ENCODE results near the gene MIS12. TPM values are rescaled to one million over a fixed set of nuclear protein-coding genes. Genes with fewer than 3 reads are reported as not detected.

Gene MIS12
- total and polyA plus RNA-seq, 2 donors, result 31.2 to 46.5 TPM

DNA sequence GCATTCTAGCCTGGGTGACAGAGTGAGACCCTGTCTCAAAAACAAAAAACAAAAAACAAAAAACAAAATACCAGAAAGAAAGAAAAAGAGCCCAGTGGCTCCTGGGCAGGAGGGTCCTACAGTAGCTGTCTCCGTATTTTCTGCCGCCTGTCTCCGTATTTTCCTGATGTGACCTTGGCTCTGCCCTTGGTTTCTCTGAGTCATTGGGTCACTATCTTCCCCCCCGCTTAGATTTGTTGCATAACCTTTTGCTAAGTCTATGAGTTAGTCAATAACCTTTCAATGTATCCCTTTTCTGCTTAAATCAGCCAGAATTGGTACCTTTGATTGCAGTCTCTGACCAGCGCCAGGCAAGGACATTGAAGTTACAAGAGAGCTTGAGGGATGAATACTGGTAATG is 36.9 kb downstream of the MIS12 start:
- peaks cover 2 to 11% of the 10 kb centered on the region in 2 donors for H3K36me3 ChIP-seq (ENCODE audit: control insufficient read depth in 2 of 2, insufficient read depth in 2 of 2, low read length in 1 of 2)
- DNase-seq (ENCODE audit: low read depth in 6 of 9, low spot score in 9 of 9), result no peak
- H3K27ac ChIP-seq (ENCODE audit: low read depth in 1 of 2, low read length in 1 of 2), result no peak overlapping the region
- H3K9me3 ChIP-seq (ENCODE audit: control insufficient read depth in 2 of 2, insufficient read depth in 1 of 2, low read length in 1 of 2), result no peaks in the 10 kb centered on the region
- 97% methylated on average over 5 of the region's 5 CpGs for WGBS
- no peak overlapping the region for H3K4me3 ChIP-seq (ENCODE audit: low read length in 2 of 2)
- no peaks in the 10 kb centered on the region for H3K4me1 ChIP-seq (ENCODE audit: control insufficient read depth in 2 of 2, insufficient read depth in 2 of 2, low read length in 2 of 2)
- no peaks in the 10 kb centered on the region for H3K27me3 ChIP-seq (ENCODE audit: control insufficient read depth in 2 of 2, insufficient read depth in 1 of 2, low read length in 1 of 2)

- Histone ChIP-seq H3K9me3 (ENCODE audit: control insufficient read depth in 2 of 2, insufficient read depth in 1 of 2, low read length in 1 of 2) (no peaks in the 10 kb centered on the region), H3K4me1 (ENCODE audit: control insufficient read depth in 2 of 2, insufficient read depth in 2 of 2, low read length in 2 of 2) (no peaks in the 10 kb centered on the region), H3K36me3 (ENCODE audit: control insufficient read depth in 2 of 2, insufficient read depth in 2 of 2, low read length in 1 of 2) (peaks cover 2 to 14% of the 10 kb centered on the region in 2 donors), H3K27me3 (ENCODE audit: control insufficient read depth in 2 of 2, insufficient read depth in 1 of 2, low read length in 1 of 2) (no peaks in the 10 kb centered on the region), H3K27ac (ENCODE audit: low read depth in 1 of 2, low read length in 1 of 2) (no peak overlapping the region), H3K4me3 (ENCODE audit: low read length in 2 of 2) (no peak overlapping the region)
- WGBS, result 60% methylated on average over 14 of the region's 14 CpGs
- DNase-seq (ENCODE audit: low read depth in 6 of 9, low spot score in 9 of 9), result peak in 1 of 9 donors; percentile 4
These were observed 40.6 kb downstream of the MIS12 start for GRCh38 chr17:5526821-5527598.

DNA sequence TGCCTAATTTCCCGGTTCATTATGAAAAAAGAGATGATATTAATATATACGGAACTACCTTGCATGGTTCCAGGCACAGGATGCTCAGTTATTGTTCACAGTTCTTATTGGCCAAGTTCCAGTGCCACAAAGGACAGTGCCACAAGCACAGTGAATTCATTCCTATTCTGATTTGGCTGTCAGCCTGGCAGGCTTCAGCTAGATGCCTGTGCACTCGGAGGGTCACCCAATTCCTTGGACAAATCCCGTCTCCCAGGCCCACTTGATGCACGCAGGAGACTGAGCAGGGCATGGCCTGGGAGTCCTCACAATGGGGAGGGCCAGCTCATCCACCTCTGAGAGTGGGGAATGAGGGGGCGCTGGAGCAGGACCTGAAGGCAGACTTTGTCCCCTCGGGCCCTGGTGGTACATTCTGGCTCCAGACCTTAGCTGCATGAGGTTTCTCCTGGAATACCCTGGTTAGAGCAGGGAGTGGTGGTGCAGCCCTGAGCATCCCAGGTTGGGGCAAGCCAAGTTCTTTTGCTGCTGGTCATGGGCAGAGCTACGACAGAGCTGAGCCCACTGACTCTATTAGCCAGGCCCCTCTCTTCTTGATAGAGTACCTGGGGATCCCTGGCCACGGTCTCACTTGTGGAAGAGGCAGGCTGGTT is 41.4 kb downstream of the MIS12 start:
- Histone ChIP-seq H3K9me3 (ENCODE audit: control insufficient read depth in 2 of 2, insufficient read depth in 1 of 2, low read length in 1 of 2) (no peaks in the 10 kb centered on the region), H3K36me3 (ENCODE audit: control insufficient read depth in 2 of 2, insufficient read depth in 2 of 2, low read length in 1 of 2) (peaks cover 2 to 14% of the 10 kb centered on the region in 2 donors), H3K4me1 (ENCODE audit: control insufficient read depth in 2 of 2, insufficient read depth in 2 of 2, low read length in 2 of 2) (no peaks in the 10 kb centered on the region), H3K27ac (ENCODE audit: low read depth in 1 of 2, low read length in 1 of 2) (no peak overlapping the region), H3K27me3 (ENCODE audit: control insufficient read depth in 2 of 2, insufficient read depth in 1 of 2, low read length in 1 of 2) (no peaks in the 10 kb centered on the region), H3K4me3 (ENCODE audit: low read length in 2 of 2) (no peak overlapping the region)
- 95% methylated on average over 9 of the region's 9 CpGs for WGBS
- DNase-seq (ENCODE audit: low read depth in 6 of 9, low spot score in 9 of 9), result no peak

- peaks cover 4 to 14% of the 10 kb centered on the region in 2 donors for H3K36me3 ChIP-seq (ENCODE audit: control insufficient read depth in 2 of 2, insufficient read depth in 2 of 2, low read length in 1 of 2)
- 98% methylated on average over 12 of the region's 12 CpGs for WGBS
These were observed 44.1 kb downstream of the MIS12 start for GRCh38 chr17:5530265-5531084.

DNA sequence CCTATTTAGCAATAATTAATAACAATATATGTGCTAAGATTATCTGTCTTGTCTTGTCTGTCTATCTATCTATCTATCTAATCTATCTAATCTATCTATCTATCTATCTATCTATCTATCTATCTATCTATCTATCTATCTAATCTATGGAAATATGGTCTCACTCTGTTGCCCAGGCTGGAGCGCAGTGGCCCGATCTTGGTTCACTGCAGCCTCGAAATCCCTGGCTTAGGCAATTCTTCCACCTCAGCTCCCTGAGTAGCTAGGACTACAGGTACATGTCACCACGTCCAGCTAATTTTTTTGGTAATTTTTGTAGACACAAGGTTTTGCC is 44.7 kb downstream of the MIS12 start:
- no peak overlapping the region for H3K4me3 ChIP-seq (ENCODE audit: low read length in 2 of 2)
- H3K9me3 ChIP-seq (ENCODE audit: control insufficient read depth in 2 of 2, insufficient read depth in 1 of 2, low read length in 1 of 2), result no peaks in the 10 kb centered on the region
- no peaks in the 10 kb centered on the region for H3K4me1 ChIP-seq (ENCODE audit: control insufficient read depth in 2 of 2, insufficient read depth in 2 of 2, low read length in 2 of 2)
- WGBS, result 97% methylated on average over 4 of the region's 4 CpGs
- H3K36me3 ChIP-seq (ENCODE audit: control insufficient read depth in 2 of 2, insufficient read depth in 2 of 2, low read length in 1 of 2), result peaks cover 7 to 14% of the 10 kb centered on the region in 2 donors
- H3K27me3 ChIP-seq (ENCODE audit: control insufficient read depth in 2 of 2, insufficient read depth in 1 of 2, low read length in 1 of 2), result no peaks in the 10 kb centered on the region
- DNase-seq (ENCODE audit: low read depth in 6 of 9, low spot score in 9 of 9), result no peak
- no peak overlapping the region for H3K27ac ChIP-seq (ENCODE audit: low read depth in 1 of 2, low read length in 1 of 2)

More at GRCh38 chr17:5530265-5531084, 44.1 kb downstream of the MIS12 start:
- H3K27ac ChIP-seq (ENCODE audit: low read depth in 1 of 2, low read length in 1 of 2), result no peak overlapping the region
- H3K9me3 ChIP-seq (ENCODE audit: control insufficient read depth in 2 of 2, insufficient read depth in 1 of 2, low read length in 1 of 2), result no peaks in the 10 kb centered on the region
- no peaks in the 10 kb centered on the region for H3K27me3 ChIP-seq (ENCODE audit: control insufficient read depth in 2 of 2, insufficient read depth in 1 of 2, low read length in 1 of 2)
- no peak for DNase-seq (ENCODE audit: low read depth in 6 of 9, low spot score in 9 of 9)
- no peak overlapping the region for H3K4me3 ChIP-seq (ENCODE audit: low read length in 2 of 2)
- H3K4me1 ChIP-seq (ENCODE audit: control insufficient read depth in 2 of 2, insufficient read depth in 2 of 2, low read length in 2 of 2), result no peaks in the 10 kb centered on the region

DNA sequence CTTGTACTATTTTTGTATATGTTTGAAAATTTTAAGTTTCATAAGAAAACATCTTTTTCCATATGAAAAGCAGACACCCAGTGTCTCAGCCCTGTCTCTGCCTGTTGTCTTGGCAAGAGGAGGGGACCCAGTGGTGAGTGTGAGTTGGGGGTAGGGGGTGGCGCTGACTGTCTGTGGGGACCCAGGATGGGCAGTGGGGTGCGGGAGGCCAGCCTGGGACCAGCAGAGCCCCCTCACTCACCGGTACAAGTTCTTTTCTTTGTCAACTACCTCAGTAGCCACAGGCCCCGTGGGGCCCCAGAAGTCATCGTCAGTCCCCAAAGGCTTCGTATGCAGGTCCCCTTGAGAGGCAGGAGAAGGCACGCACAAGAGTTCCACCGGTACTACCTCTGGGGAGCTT is 46.2 kb downstream of the MIS12 start:
- WGBS, result 87% methylated on average over 8 of the region's 8 CpGs
- no peaks in the 10 kb centered on the region for H3K27me3 ChIP-seq (ENCODE audit: control insufficient read depth in 2 of 2, insufficient read depth in 1 of 2, low read length in 1 of 2)
- DNase-seq (ENCODE audit: low read depth in 6 of 9, low spot score in 9 of 9), result no peak
- H3K27ac ChIP-seq (ENCODE audit: low read depth in 1 of 2, low read length in 1 of 2), result no peak overlapping the region
- no peaks in the 10 kb centered on the region for H3K4me1 ChIP-seq (ENCODE audit: control insufficient read depth in 2 of 2, insufficient read depth in 2 of 2, low read length in 2 of 2)
- peaks cover 5 to 9% of the 10 kb centered on the region in 2 donors for H3K36me3 ChIP-seq (ENCODE audit: control insufficient read depth in 2 of 2, insufficient read depth in 2 of 2, low read length in 1 of 2)
- no peaks in the 10 kb centered on the region for H3K9me3 ChIP-seq (ENCODE audit: control insufficient read depth in 2 of 2, insufficient read depth in 1 of 2, low read length in 1 of 2)
- H3K4me3 ChIP-seq (ENCODE audit: low read length in 2 of 2), result no peak overlapping the region

- DNase-seq (ENCODE audit: low read depth in 6 of 9, low spot score in 9 of 9), result no peak
- H3K4me1 ChIP-seq (ENCODE audit: control insufficient read depth in 2 of 2, insufficient read depth in 2 of 2, low read length in 2 of 2), result no peaks in the 10 kb centered on the region
- no peak overlapping the region for H3K27ac ChIP-seq (ENCODE audit: low read depth in 1 of 2, low read length in 1 of 2)
- 97% methylated on average over 18 of the region's 18 CpGs for WGBS
- H3K27me3 ChIP-seq (ENCODE audit: control insufficient read depth in 2 of 2, insufficient read depth in 1 of 2, low read length in 1 of 2), result no peaks in the 10 kb centered on the region
- H3K36me3 ChIP-seq (ENCODE audit: control insufficient read depth in 2 of 2, insufficient read depth in 2 of 2, low read length in 1 of 2), result peaks cover 5 to 7% of the 10 kb centered on the region in 2 donors
- no peak overlapping the region for H3K4me3 ChIP-seq (ENCODE audit: low read length in 2 of 2)
- no peaks in the 10 kb centered on the region for H3K9me3 ChIP-seq (ENCODE audit: control insufficient read depth in 2 of 2, insufficient read depth in 1 of 2, low read length in 1 of 2)
These were observed 47.3 kb downstream of the MIS12 start for GRCh38 chr17:5533486-5534315.

DNA sequence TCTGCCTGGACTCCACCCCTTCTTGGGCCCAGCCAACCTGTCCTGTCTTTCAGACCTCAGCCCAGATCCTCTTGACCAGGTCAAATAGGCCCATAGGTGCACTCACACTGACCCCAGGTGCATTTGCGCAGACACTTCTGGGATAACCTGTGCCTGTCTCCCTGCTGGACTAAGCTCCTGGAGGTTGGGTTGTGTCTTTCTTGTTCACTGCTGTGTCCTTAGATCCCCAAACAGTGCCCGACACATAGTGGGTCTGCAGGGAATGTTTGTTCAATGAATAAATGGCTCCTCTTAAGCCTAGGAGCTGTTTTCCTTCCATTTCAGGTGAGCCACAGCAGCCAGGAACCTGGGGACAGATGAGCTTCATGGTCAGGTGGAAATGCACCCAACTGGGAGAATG is 49.1 kb downstream of the MIS12 start:
- DNase-seq (ENCODE audit: low read depth in 6 of 9, low spot score in 9 of 9), result no peak
- H3K27me3 ChIP-seq (ENCODE audit: control insufficient read depth in 2 of 2, insufficient read depth in 1 of 2, low read length in 1 of 2), result no peaks in the 10 kb centered on the region
- no peak overlapping the region for H3K4me3 ChIP-seq (ENCODE audit: low read length in 2 of 2)
- H3K9me3 ChIP-seq (ENCODE audit: control insufficient read depth in 2 of 2, insufficient read depth in 1 of 2, low read length in 1 of 2), result no peaks in the 10 kb centered on the region
- H3K4me1 ChIP-seq (ENCODE audit: control insufficient read depth in 2 of 2, insufficient read depth in 2 of 2, low read length in 2 of 2), result no peaks in the 10 kb centered on the region
- no peak overlapping the region for H3K27ac ChIP-seq (ENCODE audit: low read depth in 1 of 2, low read length in 1 of 2)
- H3K36me3 ChIP-seq (ENCODE audit: control insufficient read depth in 2 of 2, insufficient read depth in 2 of 2, low read length in 1 of 2), result peaks cover 5 to 12% of the 10 kb centered on the region in 2 donors
- 99% methylated on average over 2 of the region's 2 CpGs for WGBS

Data from thymus (tissue), 11 donors.